Measurements from ENCODE around the gene CEP104.

CEP104 gene

GRCh38 chr1:3894626-3895278 is 37.7 kb upstream of the CEP104 start:
- DNase-seq (ENCODE audit: low read depth in 2 of 2) = no peak

- DNase-seq (ENCODE audit: low read depth in 2 of 2) = no peak
Observed at GRCh38 chr1:3893190-3893589, 36.2 kb upstream of the CEP104 start.

GRCh38 chr1:3892748-3893147 is 35.7 kb upstream of the CEP104 start:
- DNase-seq (ENCODE audit: low read depth in 2 of 2) = no peak

- no peak for DNase-seq (ENCODE audit: low read depth in 2 of 2)
Observed at GRCh38 chr1:3891329-3891865, 34.4 kb upstream of the CEP104 start.

- DNase-seq (ENCODE audit: low read depth in 2 of 2) = no peak
Observed at GRCh38 chr1:3890389-3891328, 33.6 kb upstream of the CEP104 start.

GRCh38 chr1:3889936-3890335 is 32.9 kb upstream of the CEP104 start:
- no peak for DNase-seq (ENCODE audit: low read depth in 2 of 2)

- DNase-seq (ENCODE audit: low read depth in 2 of 2) = no peak
Observed at GRCh38 chr1:3888301-3888700, 31.3 kb upstream of the CEP104 start.

GRCh38 chr1:3886691-3887090 is 29.7 kb upstream of the CEP104 start:
- DNase-seq (ENCODE audit: low read depth in 2 of 2) = no peak

- no peak for DNase-seq (ENCODE audit: low read depth in 2 of 2)
Observed at GRCh38 chr1:3886106-3886670, 29.2 kb upstream of the CEP104 start.

- DNase-seq (ENCODE audit: low read depth in 2 of 2) = no peak
Observed at GRCh38 chr1:3885611-3886010, 28.6 kb upstream of the CEP104 start.

- DNase-seq (ENCODE audit: low read depth in 2 of 2) = no peak
Observed at GRCh38 chr1:3884966-3885365, 28.0 kb upstream of the CEP104 start.

GRCh38 chr1:3883194-3883925 is 26.3 kb upstream of the CEP104 start:
- no peak for DNase-seq (ENCODE audit: low read depth in 2 of 2)

GRCh38 chr1:3881193-3881480 is 24.1 kb upstream of the CEP104 start:
- DNase-seq (ENCODE audit: low read depth in 2 of 2) = no peak

- DNase-seq (ENCODE audit: low read depth in 2 of 2) = no peak
Observed at GRCh38 chr1:3880429-3881192, 23.6 kb upstream of the CEP104 start.

GRCh38 chr1:3879787-3880428 is 22.9 kb upstream of the CEP104 start:
- DNase-seq (ENCODE audit: low read depth in 2 of 2) = no peak

GRCh38 chr1:3879099-3879498 is 22.1 kb upstream of the CEP104 start:
- no peak for DNase-seq (ENCODE audit: low read depth in 2 of 2)

- DNase-seq (ENCODE audit: low read depth in 2 of 2) = no peak
Observed at GRCh38 chr1:3876716-3877115, 19.7 kb upstream of the CEP104 start.

- no peak for DNase-seq (ENCODE audit: low read depth in 2 of 2)
Observed at GRCh38 chr1:3874736-3875135, 17.7 kb upstream of the CEP104 start.

- DNase-seq (ENCODE audit: low read depth in 2 of 2) = no peak
Observed at GRCh38 chr1:3872546-3872945, 15.5 kb upstream of the CEP104 start.

GRCh38 chr1:3871451-3871805 is 14.4 kb upstream of the CEP104 start:
- DNase-seq (ENCODE audit: low read depth in 2 of 2) = no peak

- DNase-seq (ENCODE audit: low read depth in 2 of 2) = no peak
Observed at GRCh38 chr1:3869751-3870301, 12.8 kb upstream of the CEP104 start.

Data from activated CD8-positive, alpha-beta memory T cell treated with anti-CD3 and anti-CD28 coated beads for 4 hours (primary cell).